A549 (cell line): ENCODE results near the gene NOBOX.
"Not testable (repeated sequence)": the region's sequence is repeated elsewhere in the genome, so short reads cannot be mapped to it uniquely, and the experiment has no call there.

Experiments
- CEBPB ChIP-seq, 2 experiments: fragments of >200 bp in 1 of 2; sonication (Bioruptor Twin) in 1 of 2; formaldehyde crosslinking in 1 of 2; IDR thresholded peaks; 2 replicates each; pipeline ENCODE4 v1.6.1; 2012 to 2016
- CHD2 ChIP-seq: fragments of 150-350 bp; IDR thresholded peaks from 2 replicates; pipeline ENCODE4 v1.6.1; 2014; ENCODE audit warnings: low read length; ENCODE audit not compliant: partially characterized antibody
- ESRRA ChIP-seq: fragments of 150-350 bp; IDR thresholded peaks from 2 replicates; pipeline ENCODE4 v1.6.1; 2014; ENCODE audit warnings: mild to moderate bottlenecking, low read length, borderline replicate concordance
- KDM5A ChIP-seq: fragments of 200-600 bp; sonication (generic); IDR thresholded peaks from 2 replicates; pipeline ENCODE4 v1.6.1; 2016; ENCODE audit warnings: antibody characterized with exemption, mild to moderate bottlenecking
- MYC ChIP-seq: IDR thresholded peaks from 2 replicates; pipeline ENCODE4 v1.6.1; 2012; ENCODE audit warnings: mild to moderate bottlenecking, inconsistent platforms, low read length, improper control_type of control experiment, borderline replicate concordance
- POLR2A ChIP-seq: IDR thresholded peaks from 2 replicates; pipeline ENCODE4 v1.6.1; 2012; ENCODE audit warnings: mild to moderate bottlenecking, low read length
- POLR2AphosphoS2 ChIP-seq: conservative IDR thresholded peaks from 2 replicates; pipeline ENCODE4 v1.6.1; 2012; ENCODE audit warnings: low read length, improper control_type of control experiment, inconsistent platforms
- RAD21 ChIP-seq, 2 experiments: fragments of >200 bp in 1 of 2; sonication (Bioruptor Twin) in 1 of 2; formaldehyde crosslinking in 1 of 2; IDR thresholded peaks in 1 of 2; conservative IDR thresholded peaks in 1 of 2; 2 replicates in 1 of 2; 3 replicates in 1 of 2; pipeline ENCODE4 v1.6.1; 2012 to 2018; ENCODE audit warnings: inconsistent platforms in 1 of 2
- RFX5 ChIP-seq: fragments of 450-650 bp; IDR thresholded peaks from 2 replicates; pipeline ENCODE4 v1.7.1; 2014; ENCODE audit warnings: antibody characterized with exemption, mild to moderate bottlenecking, moderate library complexity
- SMC3 ChIP-seq: fragments of >200 bp; sonication (Bioruptor Twin); formaldehyde crosslinking; IDR thresholded peaks from 3 replicates; pipeline ENCODE4 v1.6.1; 2018; ENCODE audit warnings: inconsistent platforms
- TF ChIP-seq, protein P1 (sequence below): fragments of 450-650 bp; IDR thresholded peaks from 2 replicates; pipeline ENCODE4 v1.6.1; 2014; ENCODE audit warnings: antibody characterized with exemption
- TF ChIP-seq, protein P2 (sequence below): fragments of >200 bp; sonication (Bioruptor Twin); formaldehyde crosslinking; IDR thresholded peaks from 3 replicates; pipeline ENCODE4 v1.5.1; 2016
- TF ChIP-seq, protein P3 (sequence below): fragments of 250-450 bp; sonication (Bioruptor Pico); IDR thresholded peaks from 2 replicates; pipeline ENCODE4 v1.5.0; 2020; ENCODE audit warnings: low read depth, mild to moderate bottlenecking, moderate library complexity
- TF ChIP-seq, protein P4 (sequence below): fragments of 150-350 bp; IDR thresholded peaks from 2 replicates; pipeline ENCODE4 v1.6.1; 2014; ENCODE audit warnings: low read depth, mild to moderate bottlenecking, low read length

GRCh38 chr7:144427539-144427938, 24.0 kb upstream of the NOBOX start:
- TF ChIP-seq, protein P1, sequence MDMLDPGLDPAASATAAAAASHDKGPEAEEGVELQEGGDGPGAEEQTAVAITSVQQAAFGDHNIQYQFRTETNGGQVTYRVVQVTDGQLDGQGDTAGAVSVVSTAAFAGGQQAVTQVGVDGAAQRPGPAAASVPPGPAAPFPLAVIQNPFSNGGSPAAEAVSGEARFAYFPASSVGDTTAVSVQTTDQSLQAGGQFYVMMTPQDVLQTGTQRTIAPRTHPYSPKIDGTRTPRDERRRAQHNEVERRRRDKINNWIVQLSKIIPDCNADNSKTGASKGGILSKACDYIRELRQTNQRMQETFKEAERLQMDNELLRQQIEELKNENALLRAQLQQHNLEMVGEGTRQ = not testable (repeated sequence)
- TF ChIP-seq RAD21 (conservative IDR thresholded peaks at IDR 0.05 in 1 of 2, IDR thresholded peaks at IDR 0.05 in 1 of 2); ESRRA; POLR2A; MYC; CHD2; RFX5; CEBPB (IDR thresholded peaks at IDR 0.05); KDM5A; POLR2AphosphoS2; SMC3: not testable (repeated sequence)
- TF ChIP-seq, protein P2, sequence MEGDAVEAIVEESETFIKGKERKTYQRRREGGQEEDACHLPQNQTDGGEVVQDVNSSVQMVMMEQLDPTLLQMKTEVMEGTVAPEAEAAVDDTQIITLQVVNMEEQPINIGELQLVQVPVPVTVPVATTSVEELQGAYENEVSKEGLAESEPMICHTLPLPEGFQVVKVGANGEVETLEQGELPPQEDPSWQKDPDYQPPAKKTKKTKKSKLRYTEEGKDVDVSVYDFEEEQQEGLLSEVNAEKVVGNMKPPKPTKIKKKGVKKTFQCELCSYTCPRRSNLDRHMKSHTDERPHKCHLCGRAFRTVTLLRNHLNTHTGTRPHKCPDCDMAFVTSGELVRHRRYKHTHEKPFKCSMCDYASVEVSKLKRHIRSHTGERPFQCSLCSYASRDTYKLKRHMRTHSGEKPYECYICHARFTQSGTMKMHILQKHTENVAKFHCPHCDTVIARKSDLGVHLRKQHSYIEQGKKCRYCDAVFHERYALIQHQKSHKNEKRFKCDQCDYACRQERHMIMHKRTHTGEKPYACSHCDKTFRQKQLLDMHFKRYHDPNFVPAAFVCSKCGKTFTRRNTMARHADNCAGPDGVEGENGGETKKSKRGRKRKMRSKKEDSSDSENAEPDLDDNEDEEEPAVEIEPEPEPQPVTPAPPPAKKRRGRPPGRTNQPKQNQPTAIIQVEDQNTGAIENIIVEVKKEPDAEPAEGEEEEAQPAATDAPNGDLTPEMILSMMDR = not testable (repeated sequence)
- TF ChIP-seq, protein P3, sequence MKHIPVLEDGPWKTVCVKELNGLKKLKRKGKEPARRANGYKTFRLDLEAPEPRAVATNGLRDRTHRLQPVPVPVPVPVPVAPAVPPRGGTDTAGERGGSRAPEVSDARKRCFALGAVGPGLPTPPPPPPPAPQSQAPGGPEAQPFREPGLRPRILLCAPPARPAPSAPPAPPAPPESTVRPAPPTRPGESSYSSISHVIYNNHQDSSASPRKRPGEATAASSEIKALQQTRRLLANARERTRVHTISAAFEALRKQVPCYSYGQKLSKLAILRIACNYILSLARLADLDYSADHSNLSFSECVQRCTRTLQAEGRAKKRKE = not testable (repeated sequence)
- TF ChIP-seq, protein P4, sequence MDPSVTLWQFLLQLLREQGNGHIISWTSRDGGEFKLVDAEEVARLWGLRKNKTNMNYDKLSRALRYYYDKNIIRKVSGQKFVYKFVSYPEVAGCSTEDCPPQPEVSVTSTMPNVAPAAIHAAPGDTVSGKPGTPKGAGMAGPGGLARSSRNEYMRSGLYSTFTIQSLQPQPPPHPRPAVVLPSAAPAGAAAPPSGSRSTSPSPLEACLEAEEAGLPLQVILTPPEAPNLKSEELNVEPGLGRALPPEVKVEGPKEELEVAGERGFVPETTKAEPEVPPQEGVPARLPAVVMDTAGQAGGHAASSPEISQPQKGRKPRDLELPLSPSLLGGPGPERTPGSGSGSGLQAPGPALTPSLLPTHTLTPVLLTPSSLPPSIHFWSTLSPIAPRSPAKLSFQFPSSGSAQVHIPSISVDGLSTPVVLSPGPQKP = not testable (repeated sequence)
